ENCODE measurements around the gene KRT39.

KRT39 gene

DNA sequence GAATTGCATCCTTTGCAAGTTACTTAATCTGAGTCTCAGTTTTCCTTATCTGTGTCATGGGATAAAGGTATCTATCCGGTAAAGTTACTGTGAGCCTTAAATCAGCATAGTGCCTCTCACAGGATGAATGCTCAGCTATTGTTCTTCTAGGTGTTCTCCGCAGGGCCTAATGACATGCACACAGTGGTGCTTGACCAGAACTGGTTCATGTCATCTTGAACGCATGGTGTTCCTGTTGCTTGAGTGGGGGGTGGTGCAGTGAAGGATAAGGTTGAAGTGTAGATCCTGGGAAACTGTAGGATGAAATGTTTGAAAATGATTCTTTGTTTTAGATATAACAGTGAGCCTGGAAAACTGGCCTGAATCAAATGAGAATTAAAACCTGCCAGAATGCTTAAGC lies 13.4 kb upstream of the KRT39 start:
- no peaks in the 10 kb centered on the region for H3K9me3 ChIP-seq (ENCODE audit: low read length)
- no peaks in the 10 kb centered on the region for H3K27me3 ChIP-seq (ENCODE audit: control insufficient read depth in 1 of 2, insufficient read depth in 2 of 2, low read length in 2 of 2)
- no peak overlapping the region for H3K4me3 ChIP-seq (ENCODE audit: low read depth in 1 of 2, low read length in 2 of 2)
- H3K36me3 ChIP-seq (ENCODE audit: insufficient read depth, low read length) = no peaks in the 10 kb centered on the region
- H3K9ac ChIP-seq (ENCODE audit: low read length) = no peak overlapping the region
- no peak overlapping the region for H3K27ac ChIP-seq (ENCODE audit: low read depth, low read length)
- H3K4me1 ChIP-seq (ENCODE audit: insufficient read depth, low read length) = peaks cover 3% of the 10 kb centered on the region

DNA sequence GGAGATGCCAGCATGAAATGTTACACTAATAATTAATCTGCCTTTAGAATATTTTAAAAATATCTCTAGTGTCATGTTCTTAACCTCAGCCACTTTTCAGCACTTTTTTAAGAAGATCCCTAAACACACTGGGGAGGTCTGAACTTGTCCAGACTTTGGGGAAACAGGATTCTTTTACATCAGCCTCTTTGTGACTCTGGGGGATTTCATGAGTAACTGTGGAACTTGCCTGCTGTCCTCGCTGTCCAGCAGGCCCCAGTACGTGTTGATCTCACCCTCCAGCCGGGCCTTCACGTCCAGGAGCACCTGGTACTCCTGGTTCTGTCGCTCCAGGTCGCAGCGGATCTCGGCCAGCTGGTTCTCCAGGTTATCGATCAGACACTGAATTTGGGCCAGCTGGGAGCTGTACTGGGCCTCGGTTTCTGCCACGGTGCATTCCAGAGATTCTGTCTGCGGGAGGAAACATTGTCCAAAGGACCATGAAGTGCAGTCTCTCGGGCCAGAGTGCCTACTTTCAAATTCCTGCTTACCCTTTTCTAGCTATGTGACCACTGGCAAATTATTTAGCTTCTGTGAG lies 11.9 kb upstream of the KRT39 start:
- H3K4me1 ChIP-seq (ENCODE audit: insufficient read depth, low read length) = peaks cover 3% of the 10 kb centered on the region
- H3K36me3 ChIP-seq (ENCODE audit: insufficient read depth, low read length) = no peaks in the 10 kb centered on the region
- no peaks in the 10 kb centered on the region for H3K9me3 ChIP-seq (ENCODE audit: low read length)
- H3K9ac ChIP-seq (ENCODE audit: low read length) = no peak overlapping the region
- no peak overlapping the region for H3K27ac ChIP-seq (ENCODE audit: low read depth, low read length)
- H3K4me3 ChIP-seq (ENCODE audit: low read depth in 1 of 2, low read length in 2 of 2) = no peak overlapping the region
- H3K27me3 ChIP-seq (ENCODE audit: control insufficient read depth in 1 of 2, insufficient read depth in 2 of 2, low read length in 2 of 2) = no peaks in the 10 kb centered on the region

DNA sequence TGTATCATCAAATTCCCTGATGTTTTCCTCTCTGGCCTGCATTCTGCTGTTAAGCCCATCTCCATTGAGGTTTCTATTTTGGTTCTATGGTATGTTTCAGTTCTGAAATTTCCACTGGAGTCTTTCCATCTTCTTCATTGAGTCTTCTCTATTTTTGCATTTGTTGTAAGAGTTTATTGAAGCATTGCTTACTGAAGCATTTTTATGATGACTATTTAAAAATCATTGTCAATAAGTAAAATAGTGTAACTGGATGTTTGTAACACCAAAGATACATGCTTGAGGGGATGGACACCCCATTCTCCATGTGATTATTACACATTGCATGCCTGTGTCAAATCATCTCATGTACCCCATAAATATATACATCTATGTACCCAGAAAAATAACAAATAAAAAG lies 8.8 kb upstream of the KRT39 start:
- Histone ChIP-seq H3K4me3 (ENCODE audit: low read depth in 1 of 2, low read length in 2 of 2) (no peak overlapping the region), H3K36me3 (ENCODE audit: insufficient read depth, low read length) (no peaks in the 10 kb centered on the region), H3K4me1 (ENCODE audit: insufficient read depth, low read length) (peaks cover 1% of the 10 kb centered on the region), H3K27ac (ENCODE audit: low read depth, low read length) (no peak overlapping the region), H3K27me3 (ENCODE audit: control insufficient read depth in 1 of 2, insufficient read depth in 2 of 2, low read length in 2 of 2) (no peaks in the 10 kb centered on the region), H3K9ac (ENCODE audit: low read length) (no peak overlapping the region), H3K9me3 (ENCODE audit: low read length) (no peaks in the 10 kb centered on the region)

DNA sequence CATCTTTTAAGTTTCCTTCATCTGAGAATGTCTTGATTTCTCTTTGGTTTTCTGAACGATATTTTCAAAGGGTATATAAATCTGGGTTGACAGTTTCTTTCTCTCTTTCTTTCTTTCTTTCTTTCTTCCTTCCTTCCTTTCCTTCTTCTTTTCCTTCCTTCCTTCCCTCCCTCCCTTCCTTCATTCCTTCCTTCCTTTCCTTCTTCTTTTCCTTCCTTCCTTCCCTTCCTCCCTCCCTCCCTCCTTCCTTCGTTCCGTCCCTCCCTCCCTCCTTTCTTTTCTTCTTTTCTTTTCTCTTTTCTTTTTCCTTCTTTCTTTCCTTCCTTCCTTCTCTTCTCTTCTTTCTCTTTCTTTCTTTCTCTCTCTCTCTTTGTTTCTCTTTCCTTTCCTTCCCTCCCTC lies 7.6 kb upstream of the KRT39 start:
- Histone ChIP-seq H3K9ac (ENCODE audit: low read length) (no peak overlapping the region), H3K27me3 (ENCODE audit: control insufficient read depth in 1 of 2, insufficient read depth in 2 of 2, low read length in 2 of 2) (no peaks in the 10 kb centered on the region), H3K9me3 (ENCODE audit: low read length) (no peaks in the 10 kb centered on the region), H3K4me1 (ENCODE audit: insufficient read depth, low read length) (no peaks in the 10 kb centered on the region), H3K4me3 (ENCODE audit: low read depth in 1 of 2, low read length in 2 of 2) (no peak overlapping the region), H3K27ac (ENCODE audit: low read depth, low read length) (no peak overlapping the region), H3K36me3 (ENCODE audit: insufficient read depth, low read length) (no peaks in the 10 kb centered on the region)

DNA sequence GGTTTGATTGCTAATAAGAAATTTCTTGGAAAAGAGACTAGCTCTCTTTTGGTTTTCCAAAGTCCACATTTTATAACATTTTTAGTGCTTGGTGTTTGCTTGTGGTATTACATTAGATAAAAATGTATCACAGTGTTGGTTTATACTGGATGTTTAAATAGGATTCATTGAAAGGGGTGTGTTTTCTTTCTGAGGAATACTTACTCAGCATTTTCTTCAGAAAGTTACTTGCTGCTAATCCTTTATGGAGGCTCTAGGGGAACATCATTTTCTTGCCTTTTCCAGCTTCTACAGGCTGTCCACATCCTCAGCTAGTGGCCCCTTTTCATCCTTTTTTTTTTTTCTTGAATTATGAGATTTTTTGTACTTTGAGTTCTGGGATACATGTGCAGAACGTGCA lies 834 bp upstream of the KRT39 start:
- Histone ChIP-seq H3K27me3 (ENCODE audit: control insufficient read depth in 1 of 2, insufficient read depth in 2 of 2, low read length in 2 of 2) (no peaks in the 10 kb centered on the region), H3K4me1 (ENCODE audit: insufficient read depth, low read length) (no peaks in the 10 kb centered on the region), H3K9ac (ENCODE audit: low read length) (no peak overlapping the region), H3K9me3 (ENCODE audit: low read length) (no peaks in the 10 kb centered on the region), H3K36me3 (ENCODE audit: insufficient read depth, low read length) (no peaks in the 10 kb centered on the region), H3K4me3 (ENCODE audit: low read depth in 1 of 2, low read length in 2 of 2) (no peak overlapping the region), H3K27ac (ENCODE audit: low read depth, low read length) (no peak overlapping the region)

DNA sequence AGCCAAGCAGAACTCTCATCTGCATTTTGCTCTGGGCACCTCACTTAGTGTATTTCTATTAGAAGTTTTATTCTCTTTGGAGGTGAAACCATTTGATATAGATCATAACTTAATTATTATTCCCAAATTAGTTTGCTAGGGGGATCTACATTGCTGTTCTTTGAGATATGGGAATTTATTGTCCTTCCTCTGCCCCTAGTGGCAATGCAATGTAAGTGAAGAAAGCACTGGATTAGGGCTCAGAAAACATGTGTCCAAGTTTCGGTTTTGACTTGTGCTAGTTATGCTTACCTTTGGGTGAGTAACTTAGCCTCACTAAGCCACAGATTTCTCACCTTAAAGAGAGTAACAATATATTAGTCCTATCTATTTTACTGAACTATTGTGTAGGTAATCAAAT lies 2.9 kb downstream of the KRT39 start:
- H3K27me3 ChIP-seq (ENCODE audit: control insufficient read depth in 1 of 2, insufficient read depth in 2 of 2, low read length in 2 of 2) = no peaks in the 10 kb centered on the region
- no peak overlapping the region for H3K4me3 ChIP-seq (ENCODE audit: low read depth in 1 of 2, low read length in 2 of 2)
- H3K9ac ChIP-seq (ENCODE audit: low read length) = no peak overlapping the region
- H3K9me3 ChIP-seq (ENCODE audit: low read length) = no peaks in the 10 kb centered on the region
- H3K4me1 ChIP-seq (ENCODE audit: insufficient read depth, low read length) = no peaks in the 10 kb centered on the region
- no peaks in the 10 kb centered on the region for H3K36me3 ChIP-seq (ENCODE audit: insufficient read depth, low read length)
- no peak overlapping the region for H3K27ac ChIP-seq (ENCODE audit: low read depth, low read length)

DNA sequence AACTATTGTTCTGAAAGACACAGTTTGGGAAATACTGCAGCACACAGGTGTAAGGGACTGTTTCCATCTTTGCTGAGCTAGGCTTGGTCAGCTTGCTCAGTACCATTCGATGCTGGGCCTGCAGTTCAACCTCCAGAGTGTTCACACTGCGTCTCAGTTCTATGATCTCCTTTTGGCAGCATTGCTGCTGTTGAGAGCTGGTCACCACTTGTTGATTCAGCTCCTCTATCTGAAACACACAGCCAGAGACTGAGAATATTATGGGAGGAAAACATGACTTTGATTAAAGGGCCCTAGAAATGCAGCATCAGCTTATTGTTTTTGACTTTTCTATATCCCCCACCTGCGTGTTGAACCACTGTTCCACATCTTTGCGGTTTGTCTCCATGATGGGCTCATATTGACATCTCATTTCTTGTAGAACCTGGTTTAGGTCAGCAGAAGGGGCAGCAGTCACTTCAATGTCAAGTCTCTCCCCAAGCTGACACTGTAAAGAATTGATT lies 4.6 kb downstream of the KRT39 start:
- H3K36me3 ChIP-seq (ENCODE audit: insufficient read depth, low read length) = no peaks in the 10 kb centered on the region
- H3K9ac ChIP-seq (ENCODE audit: low read length) = no peak overlapping the region
- H3K4me1 ChIP-seq (ENCODE audit: insufficient read depth, low read length) = no peaks in the 10 kb centered on the region
- no peaks in the 10 kb centered on the region for H3K9me3 ChIP-seq (ENCODE audit: low read length)
- H3K27ac ChIP-seq (ENCODE audit: low read depth, low read length) = no peak overlapping the region
- no peaks in the 10 kb centered on the region for H3K27me3 ChIP-seq (ENCODE audit: control insufficient read depth in 1 of 2, insufficient read depth in 2 of 2, low read length in 2 of 2)
- no peak overlapping the region for H3K4me3 ChIP-seq (ENCODE audit: low read depth in 1 of 2, low read length in 2 of 2)

DNA sequence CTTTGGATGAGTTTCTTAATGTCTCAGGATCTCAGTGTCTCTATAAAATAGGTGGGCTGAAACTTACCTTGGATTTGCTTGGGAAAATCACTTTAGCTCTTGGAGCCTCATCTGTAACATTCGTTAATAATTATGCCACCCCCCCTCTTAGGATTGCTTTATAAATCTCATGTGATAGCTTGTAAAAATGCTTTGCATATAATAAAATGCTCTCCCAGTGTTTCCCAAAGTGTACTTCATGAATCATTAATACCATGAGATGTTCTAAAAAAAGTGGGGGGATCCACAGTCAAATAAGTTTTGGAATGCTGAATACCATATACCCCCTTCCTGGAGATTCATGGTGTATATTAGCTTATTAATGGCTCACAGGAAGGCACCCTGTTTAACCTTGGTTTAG lies 5.2 kb downstream of the KRT39 start:
- no peaks in the 10 kb centered on the region for H3K4me1 ChIP-seq (ENCODE audit: insufficient read depth, low read length)
- H3K4me3 ChIP-seq (ENCODE audit: low read depth in 1 of 2, low read length in 2 of 2) = no peak overlapping the region
- H3K27ac ChIP-seq (ENCODE audit: low read depth, low read length) = no peak overlapping the region
- H3K9ac ChIP-seq (ENCODE audit: low read length) = no peak overlapping the region
- H3K9me3 ChIP-seq (ENCODE audit: low read length) = no peaks in the 10 kb centered on the region
- H3K36me3 ChIP-seq (ENCODE audit: insufficient read depth, low read length) = no peaks in the 10 kb centered on the region
- no peaks in the 10 kb centered on the region for H3K27me3 ChIP-seq (ENCODE audit: control insufficient read depth in 1 of 2, insufficient read depth in 2 of 2, low read length in 2 of 2)

DNA sequence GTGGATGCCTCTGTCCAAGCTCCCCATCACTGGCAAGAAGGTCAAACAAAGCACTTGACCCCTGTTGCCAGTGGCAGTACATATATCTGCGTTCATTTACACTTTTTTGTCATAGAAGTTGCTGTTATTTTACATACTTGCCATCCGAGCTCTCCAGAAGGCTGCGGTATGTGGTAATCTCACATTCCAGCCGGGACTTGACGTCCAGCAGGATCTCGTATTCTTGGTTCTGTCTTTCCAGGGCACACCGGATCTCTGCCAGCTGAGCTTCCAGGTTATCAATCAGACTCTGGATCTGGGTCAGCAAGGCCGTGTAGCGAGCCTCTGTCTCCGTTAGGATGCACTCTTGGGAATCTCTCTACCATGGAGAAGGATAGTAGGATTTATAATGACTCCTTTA lies 6.6 kb downstream of the KRT39 start:
- H3K27me3 ChIP-seq (ENCODE audit: control insufficient read depth in 1 of 2, insufficient read depth in 2 of 2, low read length in 2 of 2) = no peaks in the 10 kb centered on the region
- H3K27ac ChIP-seq (ENCODE audit: low read depth, low read length) = no peak overlapping the region
- H3K4me1 ChIP-seq (ENCODE audit: insufficient read depth, low read length) = no peaks in the 10 kb centered on the region
- H3K9me3 ChIP-seq (ENCODE audit: low read length) = no peaks in the 10 kb centered on the region
- no peak overlapping the region for H3K4me3 ChIP-seq (ENCODE audit: low read depth in 1 of 2, low read length in 2 of 2)
- no peaks in the 10 kb centered on the region for H3K36me3 ChIP-seq (ENCODE audit: insufficient read depth, low read length)
- H3K9ac ChIP-seq (ENCODE audit: low read length) = no peak overlapping the region

DNA sequence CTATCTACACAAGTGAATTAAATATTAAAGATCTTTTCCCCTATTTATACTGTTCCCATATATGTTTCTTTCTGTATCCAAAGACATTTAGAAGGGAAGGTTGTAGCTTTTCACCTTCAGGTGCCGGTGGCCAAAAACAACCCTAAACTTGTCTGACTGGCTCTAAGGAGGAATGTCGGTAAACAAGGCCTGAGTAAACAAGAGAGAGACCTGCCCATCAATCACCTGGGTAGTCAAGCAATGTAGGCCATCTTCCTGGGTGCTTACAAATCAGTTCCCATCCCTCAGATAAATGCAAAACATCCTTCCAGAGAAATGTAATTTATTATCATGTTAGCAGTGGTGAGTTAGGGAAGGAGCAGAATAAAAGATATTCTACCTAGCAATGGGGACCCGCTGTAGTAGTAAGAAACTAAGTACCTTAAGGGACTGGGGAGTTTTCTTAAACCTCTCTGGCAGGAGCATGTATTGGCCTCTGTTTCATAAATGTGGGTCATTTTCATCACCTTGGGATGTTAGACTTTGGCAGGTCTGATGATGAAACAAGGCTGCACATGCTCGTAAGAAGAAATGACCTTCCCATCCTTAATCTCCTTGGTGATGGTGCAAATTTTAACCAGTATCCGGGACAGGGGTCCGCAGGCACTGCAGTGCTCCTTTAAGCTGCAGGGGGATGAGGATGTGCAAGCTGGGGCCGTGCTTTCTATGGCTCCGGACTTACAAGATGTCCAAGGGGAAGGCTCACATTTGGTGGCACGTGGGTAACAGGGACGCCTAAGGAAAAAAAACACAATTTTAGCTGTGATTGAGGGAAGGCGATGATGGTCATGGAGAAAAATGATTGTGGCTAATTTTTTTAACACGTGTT lies 8.4 kb downstream of the KRT39 start:
- Histone ChIP-seq H3K4me1 (ENCODE audit: insufficient read depth, low read length) (no peaks in the 10 kb centered on the region), H3K9me3 (ENCODE audit: low read length) (no peaks in the 10 kb centered on the region), H3K9ac (ENCODE audit: low read length) (no peak overlapping the region), H3K36me3 (ENCODE audit: insufficient read depth, low read length) (no peaks in the 10 kb centered on the region), H3K27me3 (ENCODE audit: control insufficient read depth in 1 of 2, insufficient read depth in 2 of 2, low read length in 2 of 2) (no peaks in the 10 kb centered on the region), H3K4me3 (ENCODE audit: low read depth in 1 of 2, low read length in 2 of 2) (no peak overlapping the region), H3K27ac (ENCODE audit: low read depth, low read length) (no peak overlapping the region)

DNA sequence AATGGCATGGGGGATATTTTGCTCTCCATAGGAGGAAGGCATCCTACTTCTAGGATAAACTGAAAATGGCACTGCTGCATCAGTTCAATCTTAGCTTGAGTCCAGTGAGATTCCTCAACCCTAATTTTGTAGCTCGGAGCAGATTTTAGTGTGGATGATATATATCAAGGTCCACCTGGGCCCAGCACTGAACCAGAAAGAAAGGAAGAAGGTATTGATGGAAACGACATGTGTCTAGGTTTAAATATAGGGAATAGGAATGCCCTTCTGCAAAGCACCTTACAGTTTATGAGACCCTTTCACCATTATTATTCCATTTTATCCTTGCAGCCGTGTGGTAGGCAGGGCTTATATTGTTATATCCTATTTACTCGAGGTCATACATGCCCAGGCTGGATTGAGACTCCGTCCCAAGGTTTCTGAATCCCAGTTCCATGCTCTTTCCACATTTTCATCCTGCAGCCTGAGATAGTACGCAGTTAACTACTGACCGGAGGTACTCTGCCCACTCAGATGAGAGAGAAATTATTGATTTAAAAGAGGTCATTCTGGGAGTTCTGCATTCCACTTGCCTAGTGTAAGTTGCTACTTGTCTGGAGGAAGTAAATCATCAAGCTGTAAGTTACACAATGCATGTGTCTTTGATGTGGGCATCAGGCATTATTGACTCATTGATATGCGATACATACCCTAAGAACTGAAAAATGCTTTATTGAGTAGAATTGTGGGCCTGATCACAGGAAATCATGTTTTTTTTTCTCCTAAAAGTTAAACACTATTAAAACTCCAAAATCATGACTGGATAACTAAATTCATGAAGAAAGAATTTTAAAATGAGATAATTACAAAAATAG lies 10.1 kb downstream of the KRT39 start:
- H3K36me3 ChIP-seq (ENCODE audit: insufficient read depth, low read length) = no peaks in the 10 kb centered on the region
- no peak overlapping the region for H3K4me3 ChIP-seq (ENCODE audit: low read depth in 1 of 2, low read length in 2 of 2)
- H3K4me1 ChIP-seq (ENCODE audit: insufficient read depth, low read length) = no peaks in the 10 kb centered on the region
- H3K9ac ChIP-seq (ENCODE audit: low read length) = no peak overlapping the region
- no peaks in the 10 kb centered on the region for H3K9me3 ChIP-seq (ENCODE audit: low read length)
- no peaks in the 10 kb centered on the region for H3K27me3 ChIP-seq (ENCODE audit: control insufficient read depth in 1 of 2, insufficient read depth in 2 of 2, low read length in 2 of 2)
- no peak overlapping the region for H3K27ac ChIP-seq (ENCODE audit: low read depth, low read length)
